ENCODE results near the gene ANKMY2. TPM values are rescaled to one million over a fixed set of nuclear protein-coding genes. Genes with fewer than 3 reads are reported as not detected.

The ANKMY2 gene
- total RNA-seq, 6 experiments from 2014 or later, result 4.2 to 7.1 (median 4.7) TPM

GRCh38 chr7:16644636-16645592 is 640 bp downstream of the ANKMY2 start:
- no peaks in the 10 kb centered on the region for H3K36me3 ChIP-seq
- H3K4me3 ChIP-seq, result peak overlapping the region; percentile 72 to 96 (median 95)
- WGBS (ENCODE audit: insufficient coverage, low coverage, low lambda C conversion rate, missing lambda C conversion rate), result under 1% methylated on average over 47 of the region's 57 CpGs
- peak overlapping the region; percentile 81 to 98 (median 98) for H3K27ac ChIP-seq
- intact Hi-C loops (cut with DNase I), result no loop called here
- DNase-seq (peak; percentile 63 to 75 (median 64)), ATAC-seq (peak; percentile 30 to 53 (median 46))
- H3K9me3 ChIP-seq, result no peaks in the 10 kb centered on the region
- no peaks in the 10 kb centered on the region for H3K27me3 ChIP-seq
- H3K4me1 ChIP-seq, result peaks cover 0 to 8% (median 4%) of the 10 kb centered on the region in 4 donors
- TF ChIP-seq CTCF (IDR thresholded peaks at IDR 0.05) (no peak), POLR2A (IDR thresholded peaks at IDR 0.05) (no peak)

- Histone ChIP-seq H3K36me3 (no peaks in the 10 kb centered on the region), H3K4me1 (peaks cover 0 to 8% (median 4%) of the 10 kb centered on the region in 4 donors), H3K9me3 (no peaks in the 10 kb centered on the region), H3K4me3 (peak overlapping the region; percentile 72 to 96 (median 95)), H3K27ac (peak overlapping the region in 2 of 3 donors; percentile 81 to 98), H3K27me3 (no peaks in the 10 kb centered on the region)
- WGBS (ENCODE audit: insufficient coverage, low coverage, low lambda C conversion rate, missing lambda C conversion rate), result 36% methylated on average over 4 of the region's 4 CpGs
- intact Hi-C loops (cut with DNase I), result no loop called here
- DNase-seq, result no peak
- TF ChIP-seq CTCF (IDR thresholded peaks at IDR 0.05) (no peak), POLR2A (IDR thresholded peaks at IDR 0.05) (no peak)
- no peak for ATAC-seq
Measured at GRCh38 chr7:16644157-16644556, 1.4 kb downstream of the ANKMY2 start.

GRCh38 chr7:16638282-16639280 is 7.0 kb downstream of the ANKMY2 start:
- TF ChIP-seq POLR2A (IDR thresholded peaks at IDR 0.05) (no peak), CTCF (IDR thresholded peaks at IDR 0.05) (no peak)
- Histone ChIP-seq H3K4me3 (no peak overlapping the region), H3K9me3 (no peaks in the 10 kb centered on the region), H3K27ac (no peak overlapping the region), H3K4me1 (peaks cover 0 to 18% (median under 1%) of the 10 kb centered on the region in 4 donors), H3K36me3 (no peaks in the 10 kb centered on the region), H3K27me3 (no peaks in the 10 kb centered on the region)
- 69% methylated on average over 7 of the region's 7 CpGs for WGBS (ENCODE audit: insufficient coverage, low coverage, low lambda C conversion rate, missing lambda C conversion rate)
- ATAC-seq, result peak; percentile 30 to 78 (median 52)
- intact Hi-C loops (cut with DNase I), result no loop called here
- no peak for DNase-seq

- no peak for ATAC-seq
- no peak overlapping the region for H3K4me3 ChIP-seq
- no peaks in the 10 kb centered on the region for H3K36me3 ChIP-seq
- 78% methylated on average over 5 of the region's 5 CpGs for WGBS (ENCODE audit: insufficient coverage, low coverage, low lambda C conversion rate, missing lambda C conversion rate)
- no peak overlapping the region for H3K27ac ChIP-seq
- H3K4me1 ChIP-seq, result peaks cover 0 to 18% (median 0%) of the 10 kb centered on the region in 4 donors
- intact Hi-C loops (cut with DNase I), result no loop called here
- no peak for TF ChIP-seq POLR2A (IDR thresholded peaks at IDR 0.05)
- no peak for TF ChIP-seq CTCF (IDR thresholded peaks at IDR 0.05)
- H3K9me3 ChIP-seq, result no peaks in the 10 kb centered on the region
- DNase-seq, result no peak
- no peaks in the 10 kb centered on the region for H3K27me3 ChIP-seq
Measured at GRCh38 chr7:16637379-16637778, 8.2 kb downstream of the ANKMY2 start.

Measured in right lobe of liver (tissue), 6 donors.